DLD1 (cell line): ENCODE results near the gene OR8B2.
"Not testable (repeated sequence)": the region's sequence is repeated elsewhere in the genome, so short reads cannot be mapped to it uniquely, and the experiment has no call there.

Experiments
- in situ Hi-C: cut with HindIII; loops from 2 replicates; pipeline ENCODE4 v1.10.0; 2017; ENCODE audit warnings: low sequenced_read_pairs

Gene OR8B2

GRCh38 chr11:124384399-124384798, at the start of gene OR8B2:
Gene OR8B2 (minus strand): TSS chr11:124384499. CDS start chr11:124383343, 1,156 bp downstream.
- in situ Hi-C loops, result no loop called here

- in situ Hi-C loops, result no loop called here
Measured at GRCh38 chr11:124429599-124429998, 45.3 kb upstream of the OR8B2 start.

GRCh38 chr11:124424384-124424921, 40.2 kb upstream of the OR8B2 start, which contains the start of gene OR8B4:
Gene OR8B4 (minus strand): TSS chr11:124424871. CDS start chr11:124424871, 0 bp downstream.
- in situ Hi-C loops, result no loop called here

- in situ Hi-C loops, result no loop called here
Measured at GRCh38 chr11:124421043-124421442, 36.7 kb upstream of the OR8B2 start.

GRCh38 chr11:124415356-124415923, 31.1 kb upstream of the OR8B2 start:
- in situ Hi-C loops, result no loop called here

- in situ Hi-C loops, result no loop called here
Measured at GRCh38 chr11:124409906-124410305, 25.6 kb upstream of the OR8B2 start.

- in situ Hi-C loops, result no loop called here
Measured at GRCh38 chr11:124405581-124405980, 21.3 kb upstream of the OR8B2 start.

- in situ Hi-C loops, result not testable (repeated sequence)
Measured at GRCh38 chr11:124403186-124403585, 18.9 kb upstream of the OR8B2 start.

GRCh38 chr11:124402326-124402922, 18.1 kb upstream of the OR8B2 start:
- in situ Hi-C loops, result no loop called here

- in situ Hi-C loops, result no loop called here
Measured at GRCh38 chr11:124398924-124399323, 14.6 kb upstream of the OR8B2 start, which contains the start of gene OR8B3. Gene OR8B3 (minus strand): TSS chr11:124399024. CDS start chr11:124397351, 1,673 bp downstream.

GRCh38 chr11:124396847-124397246, 12.5 kb upstream of the OR8B2 start:
- in situ Hi-C loops, result not testable (repeated sequence)

GRCh38 chr11:124394408-124394807, 10.1 kb upstream of the OR8B2 start:
- in situ Hi-C loops, result no loop called here

GRCh38 chr11:124382857-124383256, 1.4 kb downstream of the OR8B2 start:
- in situ Hi-C loops, result not testable (repeated sequence)

- in situ Hi-C loops, result no loop called here
Measured at GRCh38 chr11:124380585-124380984, 3.7 kb downstream of the OR8B2 start.

GRCh38 chr11:124376280-124376679, 8.0 kb downstream of the OR8B2 start:
- in situ Hi-C loops, result no loop called here

GRCh38 chr11:124359566-124359965, 24.7 kb downstream of the OR8B2 start:
- in situ Hi-C loops, result no loop called here

- in situ Hi-C loops, result no loop called here
Measured at GRCh38 chr11:124346311-124346955, 37.9 kb downstream of the OR8B2 start.

GRCh38 chr11:124344346-124344745, 40.0 kb downstream of the OR8B2 start:
- in situ Hi-C loops, result no loop called here

GRCh38 chr11:124340142-124340447, 44.2 kb downstream of the OR8B2 start:
- in situ Hi-C loops, result no loop called here

GRCh38 chr11:124339396-124340141, 44.7 kb downstream of the OR8B2 start:
- in situ Hi-C loops, result no loop called here
